Right cardiac atrium (tissue), 5 donors: ENCODE measurements around the gene CACNA1D. TPM values are rescaled to one million over a fixed set of nuclear protein-coding genes. Genes with fewer than 3 reads are reported as not detected.
A peak's percentile ranks its signal among the peaks of the same experiment; 100 is the strongest.

Source experiments
- ATAC-seq, 2 donors: fragments of 200-7000 bp; cut with Tn5 transposase; one replicate each; pipeline versions ENCODE4 v1.8.0 to v1.9.1; 2020; ENCODE audit warnings: moderate library complexity in 2 of 2, mild to moderate bottlenecking in 1 of 2
- DNase-seq, 3 donors: peaks; one replicate each; pipeline ENCODE4 v3.0.0-alpha.2; 2020
- H3K27ac ChIP-seq: one replicate; pipeline ENCODE4 v1.5.1; 2013; ENCODE audit warnings: mild to moderate bottlenecking, low read length, control low read depth, moderate library complexity
- H3K27me3 ChIP-seq: one replicate; pipeline ENCODE4 v1.6.1; 2013; ENCODE audit not compliant: control insufficient read depth, insufficient read depth
- H3K4me1 ChIP-seq: one replicate; pipeline ENCODE4 v1.6.1; 2013; ENCODE audit warnings: low read length; ENCODE audit not compliant: control insufficient read depth, insufficient read depth
- H3K4me3 ChIP-seq: one replicate; pipeline ENCODE4 v1.5.1; 2013; ENCODE audit warnings: low read length, control low read depth
- H3K9me3 ChIP-seq: one replicate; pipeline ENCODE4 v1.6.1; 2013; ENCODE audit warnings: low read length; ENCODE audit not compliant: control insufficient read depth
- WGBS: extraction: QIAGEN DNeasy Blood & Tissue Kit; methylation state at CpG from one replicate; pipeline ENCODE4 v1.1.7; 2013; 5-methylcytosine and 5-hydroxymethylcytosine counted together
- intact Hi-C, 4 donors: fragments of 100-400 bp; cut with DNase I; formaldehyde crosslinking; loops; one replicate each; pipeline versions ENCODE4 v1.11.0 to v1.14.0; 2022 to 2023
- polyA plus RNA-seq: library from polyadenylated mRNA; stranded (reverse); fragments of 200-250 nt; gene quantifications from one replicate; pipeline ENCODE4 v1.2.3, GENCODE V29; 2013
- total RNA-seq, 4 donors: library from RNA; stranded (reverse); fragmentation: NEBNext Ultra II Directional; extraction: Animal tissue kit (Norgen Biotek cat#: 25700); gene quantifications; one replicate each; pipeline ENCODE4 v1.2.1, GENCODE V29; 2021
- donor health status: healthy with polysubstance abuse.
- donor health status: DM: no; HTN: yes; CAD: no.
- donor health status: DM: no; HTN: no; CAD: no.
- donor health status: DM: no; HTN: yes; CAD: no; lungs with severe emphysema.
- donor health status: DM: yes; HTN: yes; CAD: no.

The CACNA1D gene
- total and polyA plus RNA-seq, 5 donors, result 3.7 to 11.3 (median 10.4) TPM

GRCh38 chr3:53510508-53510907 is 16.1 kb downstream of the CACNA1D start:
- ATAC-seq, result no peak

GRCh38 chr3:53511246-53511645 is 16.8 kb downstream of the CACNA1D start:
- WGBS, result 78% methylated on average over 13 of the region's 13 CpGs
- intact Hi-C loops, result no loop called here

More at GRCh38 chr3:53510508-53510907, 16.1 kb downstream of the CACNA1D start:
- Histone ChIP-seq H3K27ac (no peak overlapping the region), H3K27me3 (no peaks in the 10 kb centered on the region), H3K4me3 (no peak overlapping the region), H3K4me1 (no peaks in the 10 kb centered on the region), H3K9me3 (no peaks in the 10 kb centered on the region)
- intact Hi-C loops, result no loop called here
- no peak for DNase-seq
- WGBS, result 47% methylated on average over 3 of the region's 3 CpGs

DNA sequence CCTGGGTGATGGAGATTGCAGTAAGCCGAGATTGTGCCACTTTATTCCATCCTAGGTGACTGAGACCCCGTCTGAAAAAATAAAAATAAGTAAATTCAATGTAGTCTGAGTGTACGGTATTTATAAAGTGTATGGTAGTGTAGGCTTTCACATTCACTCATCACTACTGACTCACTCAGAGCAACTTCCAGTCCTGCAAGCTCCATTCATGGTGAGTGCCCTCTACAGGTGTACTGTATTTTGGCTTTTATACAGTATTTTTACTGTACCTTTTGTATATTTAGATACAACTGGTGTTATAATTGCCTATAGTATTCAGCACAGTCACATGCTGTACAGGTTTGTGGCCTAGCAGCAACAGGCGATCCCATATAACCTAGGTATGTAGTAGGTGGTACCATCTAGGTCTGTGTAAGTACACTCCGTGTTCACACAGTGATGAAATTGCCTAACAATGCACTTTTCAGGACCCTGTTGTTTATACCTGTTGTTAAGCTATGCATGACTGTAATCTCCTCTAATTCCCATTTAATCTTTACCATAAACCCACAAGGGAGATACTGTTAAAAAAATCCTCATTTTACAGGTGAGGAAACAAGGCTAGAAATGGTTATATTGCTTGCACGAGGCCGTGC is 19.3 kb downstream of the CACNA1D start:
- Histone ChIP-seq H3K4me3 (no peak overlapping the region), H3K27me3 (no peaks in the 10 kb centered on the region), H3K4me1 (no peaks in the 10 kb centered on the region), H3K27ac (no peak overlapping the region), H3K9me3 (no peaks in the 10 kb centered on the region)
- WGBS, result 86% methylated on average over 7 of the region's 7 CpGs
- intact Hi-C loops, result no loop called here
- ATAC-seq (no peak), DNase-seq (no peak)

More at GRCh38 chr3:53511246-53511645, 16.8 kb downstream of the CACNA1D start:
- Histone ChIP-seq H3K27ac (no peak overlapping the region), H3K9me3 (no peaks in the 10 kb centered on the region), H3K4me1 (no peaks in the 10 kb centered on the region), H3K27me3 (no peaks in the 10 kb centered on the region), H3K4me3 (no peak overlapping the region)
- ATAC-seq, result no peak
- no peak for DNase-seq

DNA sequence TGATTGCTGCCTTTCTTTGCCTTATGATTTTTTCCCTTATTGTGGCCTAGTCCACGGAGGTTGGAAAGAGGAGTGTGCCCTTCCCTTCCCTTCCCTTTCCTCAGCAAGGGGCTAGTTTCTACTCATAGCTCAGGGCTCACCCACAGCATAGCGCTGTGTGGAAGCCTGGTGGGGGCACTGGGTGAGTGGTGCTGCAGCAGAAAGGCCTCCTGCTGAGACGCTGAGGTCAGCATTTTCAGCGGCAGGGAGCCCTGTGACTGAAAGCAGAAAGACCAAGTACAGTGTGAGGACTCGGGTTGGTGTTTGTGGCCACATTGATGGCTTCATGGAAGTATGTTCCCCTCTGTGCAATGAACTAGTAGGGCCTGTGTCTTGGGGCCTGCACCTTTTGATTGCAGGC is 21.9 kb downstream of the CACNA1D start:
- 72% methylated on average over 5 of the region's 5 CpGs for WGBS
- ATAC-seq (no peak), DNase-seq (no peak)
- H3K9me3 ChIP-seq, result no peaks in the 10 kb centered on the region
- H3K4me1 ChIP-seq, result no peaks in the 10 kb centered on the region
- H3K27ac ChIP-seq, result no peak overlapping the region
- no peak overlapping the region for H3K4me3 ChIP-seq
- H3K27me3 ChIP-seq, result no peaks in the 10 kb centered on the region
- intact Hi-C loops, result no loop called here

DNA sequence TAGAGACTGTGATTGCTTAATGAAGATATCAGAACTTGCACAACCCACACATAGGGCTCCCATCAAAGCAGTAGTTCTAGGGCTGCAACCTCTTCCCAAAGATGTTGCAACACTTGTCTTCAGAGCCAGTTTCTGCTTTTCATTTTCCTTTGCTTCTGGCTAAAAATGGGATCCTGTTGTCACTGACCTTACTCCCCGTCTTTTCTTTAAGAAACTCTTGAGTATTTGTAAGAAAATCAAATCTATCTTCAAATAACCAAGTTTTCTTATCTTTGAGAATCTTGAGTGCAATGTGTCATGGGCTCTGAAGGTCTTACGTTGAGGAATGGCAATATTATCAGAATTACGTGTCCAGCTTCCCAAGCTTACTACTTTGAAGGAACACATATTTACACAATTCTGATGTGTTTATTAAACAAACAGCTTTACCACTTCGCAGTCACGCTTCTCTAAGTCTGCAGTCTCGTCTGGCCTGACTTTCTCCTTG is 24.1 kb downstream of the CACNA1D start:
- Histone ChIP-seq H3K27ac (no peak overlapping the region), H3K27me3 (no peaks in the 10 kb centered on the region), H3K9me3 (no peaks in the 10 kb centered on the region), H3K4me3 (no peak overlapping the region), H3K4me1 (no peaks in the 10 kb centered on the region)
- peak; percentile 75 to 88 for ATAC-seq
- DNase-seq, result no peak
- intact Hi-C loops, result no loop called here
- 57% methylated on average over 6 of the region's 6 CpGs for WGBS

DNA sequence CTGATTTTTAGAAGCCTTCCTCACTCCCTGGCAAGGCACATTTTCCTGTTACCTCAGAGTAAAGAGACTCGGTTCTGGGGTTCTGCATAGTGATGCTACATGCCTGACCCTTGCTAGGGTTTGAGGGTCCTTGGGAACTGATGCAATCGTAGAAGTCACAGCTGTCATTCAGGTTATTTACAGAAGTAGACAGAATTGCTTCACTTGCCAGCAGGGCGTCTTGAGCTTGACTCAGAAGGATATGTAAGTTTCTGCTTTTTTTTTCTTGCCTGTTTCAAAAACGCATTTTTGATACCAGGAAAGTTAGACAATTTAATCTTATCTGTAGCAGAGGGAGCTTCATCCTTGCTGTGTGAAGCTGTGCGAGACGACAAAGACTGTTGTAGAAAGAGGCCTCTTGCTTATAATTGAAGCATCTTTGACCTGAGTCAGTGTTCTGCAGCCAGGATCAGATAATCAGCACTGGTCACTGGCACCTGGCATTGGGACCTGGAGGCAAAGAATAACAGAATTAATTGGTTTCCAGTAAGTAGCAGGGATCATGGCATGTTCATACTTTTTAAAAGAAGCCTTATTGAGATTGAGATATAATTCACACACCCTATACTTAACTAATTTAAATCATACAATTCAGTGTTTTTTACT is 24.8 kb downstream of the CACNA1D start:
- Histone ChIP-seq H3K4me1 (no peaks in the 10 kb centered on the region), H3K27ac (no peak overlapping the region), H3K4me3 (no peak overlapping the region), H3K27me3 (no peaks in the 10 kb centered on the region), H3K9me3 (no peaks in the 10 kb centered on the region)
- WGBS, result 49% methylated on average over 6 of the region's 6 CpGs
- intact Hi-C loops, result no loop called here
- ATAC-seq, result no peak
- DNase-seq, result no peak

DNA sequence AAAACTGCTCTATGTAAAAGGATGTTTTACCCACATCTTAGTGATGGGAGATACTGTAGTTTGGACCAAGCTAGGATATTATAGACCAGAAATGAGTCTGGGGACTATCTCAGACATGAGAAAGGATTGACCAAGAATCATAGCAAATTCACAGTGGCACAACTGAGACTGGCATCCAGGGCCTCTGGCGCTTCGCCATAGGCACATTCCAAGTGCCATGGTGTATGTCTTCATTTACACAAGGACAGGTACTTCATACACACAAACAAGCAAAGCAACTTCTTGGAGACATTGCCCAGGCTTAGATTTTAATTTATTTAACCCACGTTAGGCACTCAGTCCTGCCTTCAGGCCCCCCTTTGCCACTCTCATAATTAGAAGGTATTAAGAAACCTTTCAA is 28.9 kb downstream of the CACNA1D start:
- Histone ChIP-seq H3K4me3 (no peak overlapping the region), H3K4me1 (no peaks in the 10 kb centered on the region), H3K9me3 (no peaks in the 10 kb centered on the region), H3K27me3 (no peaks in the 10 kb centered on the region), H3K27ac (no peak overlapping the region)
- DNase-seq (no peak), ATAC-seq (no peak)
- intact Hi-C loops, result no loop called here
- WGBS, result 91% methylated on average over 3 of the region's 3 CpGs

GRCh38 chr3:53524566-53524965 is 30.2 kb downstream of the CACNA1D start:
- DNase-seq (no peak), ATAC-seq (peak in 1 of 2 donors; percentile 45)
- Histone ChIP-seq H3K4me1 (no peaks in the 10 kb centered on the region), H3K27ac (no peak overlapping the region), H3K4me3 (no peak overlapping the region), H3K27me3 (no peaks in the 10 kb centered on the region), H3K9me3 (no peaks in the 10 kb centered on the region)
- 62% methylated on average over 1 of the region's 1 CpG for WGBS
- intact Hi-C loops, result no loop called here

DNA sequence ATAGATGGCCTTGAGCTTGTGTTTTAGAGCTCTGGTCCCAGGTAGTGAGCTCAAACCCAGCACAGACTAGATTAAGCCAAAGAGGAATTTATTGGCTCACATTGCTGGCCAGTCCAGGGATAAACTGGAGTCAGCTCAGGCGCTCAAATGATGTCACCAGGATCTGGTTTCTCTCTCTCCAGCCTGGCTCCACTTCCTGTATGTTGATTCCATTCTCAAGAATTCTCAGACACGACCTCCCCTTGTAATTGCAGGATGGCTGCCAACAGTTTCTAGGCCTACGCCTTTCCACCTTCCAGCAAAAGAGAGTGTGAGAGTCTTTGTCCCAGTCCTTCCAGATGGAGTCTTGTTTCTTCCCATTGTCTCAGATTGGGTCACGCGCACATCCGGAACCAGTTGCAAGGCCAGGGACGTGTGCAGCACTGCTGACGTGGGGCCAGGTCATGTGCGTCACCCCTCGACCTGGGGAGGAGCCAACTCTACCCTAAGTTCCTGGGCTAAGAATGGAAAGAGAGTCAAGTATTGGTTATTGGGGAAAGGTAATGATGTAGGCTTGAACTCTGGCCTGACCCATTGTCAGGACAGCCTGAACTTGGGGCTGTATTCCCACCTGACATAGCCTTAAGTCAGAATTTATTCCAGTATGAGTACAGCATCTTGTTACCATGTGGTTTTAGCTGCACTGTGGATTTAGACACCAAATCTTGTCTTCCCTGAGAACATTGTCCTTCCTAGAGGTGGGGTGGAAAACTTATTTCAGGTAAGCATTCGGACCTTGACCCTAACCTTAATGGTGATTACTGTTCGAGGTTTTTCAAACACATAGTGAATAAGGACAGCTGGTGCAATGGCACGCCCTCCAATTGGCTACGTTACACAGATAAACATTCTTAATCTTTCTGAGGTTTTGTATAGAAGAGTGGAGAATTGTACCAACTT is 31.6 kb downstream of the CACNA1D start:
- Histone ChIP-seq H3K4me3 (no peak overlapping the region), H3K27ac (no peak overlapping the region), H3K4me1 (no peaks in the 10 kb centered on the region), H3K27me3 (no peaks in the 10 kb centered on the region), H3K9me3 (no peaks in the 10 kb centered on the region)
- WGBS, result 62% methylated on average over 14 of the region's 14 CpGs
- DNase-seq, result peak; percentile 45 to 53 (median 47)
- ATAC-seq, result peak; percentile 53 to 73
- intact Hi-C loops, result no loop called here

DNA sequence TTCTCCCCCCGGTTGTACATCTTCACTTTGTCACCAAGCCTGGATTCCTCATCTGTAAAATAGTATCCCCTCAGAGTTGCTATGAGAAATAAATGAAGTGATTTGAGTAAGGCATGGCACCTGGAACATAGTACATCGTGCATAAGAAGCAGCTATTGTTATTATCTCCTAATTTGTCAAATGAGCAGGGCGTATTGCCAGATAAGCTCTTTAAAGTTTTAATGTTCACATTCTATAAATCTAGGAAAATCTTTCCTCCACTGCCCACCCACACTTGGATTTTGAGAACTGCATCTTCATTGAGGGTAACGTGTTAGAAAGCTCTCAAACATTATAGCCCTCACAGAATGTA is 32.3 kb downstream of the CACNA1D start:
- intact Hi-C loops, result no loop called here
- Histone ChIP-seq H3K27me3 (no peaks in the 10 kb centered on the region), H3K9me3 (no peaks in the 10 kb centered on the region), H3K4me3 (no peak overlapping the region), H3K4me1 (no peaks in the 10 kb centered on the region), H3K27ac (no peak overlapping the region)
- DNase-seq (no peak), ATAC-seq (no peak)
- WGBS, result 88% methylated on average over 4 of the region's 4 CpGs

- Histone ChIP-seq H3K9me3 (no peaks in the 10 kb centered on the region), H3K27me3 (no peaks in the 10 kb centered on the region), H3K4me1 (no peaks in the 10 kb centered on the region), H3K4me3 (no peak overlapping the region), H3K27ac (no peak overlapping the region)
- no peak for DNase-seq
- ATAC-seq, result no peak
- intact Hi-C loops, result no loop called here
- 52% methylated on average over 4 of the region's 4 CpGs for WGBS
These were observed 35.8 kb downstream of the CACNA1D start for GRCh38 chr3:53530205-53530604.
